HCT116 (cell line): ENCODE data around the gene ALG6. TPM values are rescaled to one million over a fixed set of nuclear protein-coding genes. Genes with fewer than 3 reads are reported as not detected.

Experiments used
- ATAC-seq: fragments of 200-7000 bp; cut with Tn5 transposase; 2 replicates; pipeline ENCODE4 v1.9.1; 2020; ENCODE audit warnings: mild to moderate bottlenecking, moderate library complexity
- BruUV-seq: library from RNA; stranded (reverse); fragments of 400-500 nt; replicated peaks from 2 replicates; lab custom pipeline; 2021; lab: Mats Ljungman, UMichigan
- CTCF ChIA-PET: fragments of 300-600 bp; sonication (Branson Sonifier 250); formaldehyde crosslinking; loops from one replicate; lab custom pipeline; 2021; ENCODE audit warnings: antibody characterized with exemption; lab: Charles Lee
- POLR2A ChIA-PET: fragments of 300-600, 350-600 bp; sonication (Branson Sonifier 250); formaldehyde crosslinking; loops from one replicate; lab custom pipeline; 2021; ENCODE audit warnings: antibody characterized with exemption; lab: Charles Lee
- RAD21 ChIA-PET, 2 experiments: fragments of 300-600 bp; sonication (Branson Sonifier 250); formaldehyde crosslinking; loops; one replicate each; lab custom pipeline; 2023; ENCODE audit warnings: low total read pairs in 2 of 2; ENCODE audit not compliant: uncharacterized antibody in 2 of 2, unreplicated experiment in 2 of 2, low non-redundant PET in 1 of 2; lab: Charles Lee
- DNase-seq: peaks from one replicate; pipeline ENCODE4 v3.0.0-alpha.2; 2010; ENCODE audit warnings: low read depth, low spot score
- H2AFZ ChIP-seq: fragments of 200-600 bp; shearing (Covaris generic), sonication (generic); 2 replicates; pipeline ENCODE4 v1.6.1; 2017; ENCODE audit warnings: low read depth, mixed run types, mixed read lengths, antibody characterized with exemption, low read length; ENCODE audit not compliant: poor library complexity, severe bottlenecking
- H3K27ac ChIP-seq: 2 replicates; pipeline ENCODE4 v1.5.1; 2012; ENCODE audit warnings: low read depth, low read length
- H3K27me3 ChIP-seq: fragments of 200-600 bp; sonication (generic); 2 replicates; pipeline ENCODE4 v1.6.1; 2016; ENCODE audit warnings: mixed run types, low read length, mixed read lengths; ENCODE audit not compliant: insufficient read depth
- H3K36me3 ChIP-seq, 2 experiments: fragments of 200-500 bp in 1 of 2; fragments of 200-600 bp in 1 of 2; sonication (Bioruptor generic) in 1 of 2; sonication (generic) in 1 of 2; 2 replicates each; pipeline versions ENCODE4 v1.5.1 to v1.6.1; 2014 to 2016; ENCODE audit warnings: low read length in 2 of 2, inconsistent platforms in 1 of 2, mixed read lengths in 1 of 2, mixed run types in 1 of 2; ENCODE audit not compliant: insufficient read depth in 2 of 2, control insufficient read depth in 1 of 2
- H3K4me1 ChIP-seq, 2 experiments: fragments of 200-600 bp in 1 of 2; sonication (generic) in 1 of 2; 2 replicates each; pipeline versions ENCODE4 v1.5.1 to v1.6.1; 2012 to 2017; ENCODE audit warnings: low read length in 2 of 2, inconsistent platforms in 1 of 2, mild to moderate bottlenecking in 1 of 2, mixed read lengths in 1 of 2, mixed run types in 1 of 2, moderate library complexity in 1 of 2; ENCODE audit not compliant: insufficient read depth in 2 of 2, control insufficient read depth in 1 of 2
- H3K4me2 ChIP-seq: fragments of 200-600 bp; sonication (generic); 2 replicates; pipeline ENCODE4 v1.6.1; 2017; ENCODE audit warnings: mixed run types, low read length, mixed read lengths
- H3K4me3 ChIP-seq, 2 experiments: fragments of 200-600 bp in 1 of 2; sonication (generic) in 1 of 2; replicated peaks in 1 of 2; 2 replicates each; pipeline ENCODE4 v1.5.1; 2011 to 2016; ENCODE audit warnings: low read length in 2 of 2, control low read depth in 1 of 2, low read depth in 1 of 2, mild to moderate bottlenecking in 1 of 2, mixed read lengths in 1 of 2, mixed run types in 1 of 2
- H3K79me2 ChIP-seq: fragments of 200-600 bp; sonication (generic); 2 replicates; pipeline ENCODE4 v1.6.1; 2017; ENCODE audit warnings: mild to moderate bottlenecking, mixed run types, low read length, moderate library complexity, mixed read lengths; ENCODE audit not compliant: insufficient read depth
- H3K9ac ChIP-seq: fragments of 200-600 bp; sonication (generic); 2 replicates; pipeline ENCODE4 v1.6.1; 2016; ENCODE audit warnings: low read length, mixed read lengths
- H3K9me2 ChIP-seq: fragments of 200-600 bp; sonication (generic), shearing (Covaris generic); 2 replicates; pipeline ENCODE4 v1.6.1; 2017; ENCODE audit warnings: mixed run types, mild to moderate bottlenecking, moderate library complexity; ENCODE audit not compliant: insufficient read depth
- H3K9me3 ChIP-seq, 2 experiments: fragments of 200-500 bp in 1 of 2; fragments of 200-600 bp in 1 of 2; sonication (Bioruptor generic) in 1 of 2; sonication (generic) in 1 of 2; 2 replicates each; pipeline ENCODE4 v1.6.1; 2014 to 2017; ENCODE audit warnings: low read length in 2 of 2, mixed read lengths in 2 of 2, inconsistent platforms in 1 of 2, low read depth in 1 of 2, mild to moderate bottlenecking in 1 of 2, mixed run types in 1 of 2, moderate library complexity in 1 of 2; ENCODE audit not compliant: control insufficient read depth in 1 of 2, insufficient read depth in 1 of 2
- H4K20me1 ChIP-seq: fragments of 200-600 bp; sonication (generic), shearing (Covaris generic); 2 replicates; pipeline ENCODE4 v1.6.1; 2017; ENCODE audit warnings: mixed run types, mild to moderate bottlenecking, moderate library complexity; ENCODE audit not compliant: insufficient read depth
- CBX3 ChIP-seq: IDR thresholded peaks from 2 replicates; pipeline ENCODE4 v1.6.1; 2012; ENCODE audit warnings: low read depth
- ELF1 ChIP-seq: IDR thresholded peaks from 2 replicates; pipeline ENCODE4 v1.6.1; 2012; ENCODE audit warnings: low read depth, borderline replicate concordance
- EZH2 ChIP-seq: fragments of 200-600 bp; sonication (generic); IDR thresholded peaks from 2 replicates; pipeline ENCODE4 v1.6.1; 2017; ENCODE audit warnings: antibody characterized with exemption, mixed run types
- FOSL1 ChIP-seq: IDR thresholded peaks from 2 replicates; pipeline ENCODE4 v1.6.1; 2012; ENCODE audit warnings: low read depth
- JUND ChIP-seq: IDR thresholded peaks from 2 replicates; pipeline ENCODE4 v1.6.1; 2012
- POLR2A ChIP-seq: IDR thresholded peaks from 2 replicates; pipeline ENCODE4 v1.7.0; 2011; ENCODE audit warnings: borderline replicate concordance; ENCODE audit not compliant: insufficient read depth, insufficient read length; ENCODE audit errors: extremely low read depth
- YY1 ChIP-seq: IDR thresholded peaks from 2 replicates; pipeline ENCODE4 v1.6.1; 2011; ENCODE audit warnings: low read length, low read depth, moderate library complexity, mild to moderate bottlenecking; ENCODE audit not compliant: insufficient replicate concordance; ENCODE audit errors: extremely low read depth
- ZNF274 ChIP-seq: fragments of 200-500 bp; sonication (Bioruptor generic); IDR thresholded peaks from 2 replicates; pipeline ENCODE4 v1.6.1; 2014; ENCODE audit warnings: mild to moderate bottlenecking, low read depth, low read length, inconsistent platforms
- intact Hi-C: fragments of 100-400 bp; cut with micrococcal nuclease; formaldehyde crosslinking; loops from 2 replicates; pipeline ENCODE4 v1.10.0; 2022
- total RNA-seq: library from RNA; stranded (reverse); gene quantifications from one replicate; pipeline ENCODE4 v1.2.1, GENCODE V29; 2021; ENCODE audit not compliant: unreplicated experiment
- TF ChIP-seq, protein P1 (sequence below): IDR thresholded peaks from 2 replicates; pipeline ENCODE4 v1.6.1; 2012
- TF ChIP-seq, protein P2 (sequence below): IDR thresholded peaks from 2 replicates; pipeline ENCODE4 v1.6.1; 2011; ENCODE audit warnings: mild to moderate bottlenecking, low read length, moderate library complexity; ENCODE audit not compliant: insufficient replicate concordance; ENCODE audit errors: extremely low read depth
- TF ChIP-seq, protein P3 (sequence below), 3 experiments: fragments of 200-600 bp in 1 of 3; sonication (generic) in 1 of 3; IDR thresholded peaks in 2 of 3; conservative IDR thresholded peaks in 1 of 3; 2 replicates each; pipeline ENCODE4 v1.5.1; 2012 to 2017; ENCODE audit warnings: low read depth in 2 of 3, low read length in 2 of 3, antibody characterized with exemption in 1 of 3, borderline replicate concordance in 1 of 3, control low read depth in 1 of 3, mild to moderate bottlenecking in 1 of 3, mixed read lengths in 1 of 3, mixed run types in 1 of 3, moderate library complexity in 1 of 3; ENCODE audit not compliant: insufficient read depth in 1 of 3

The ALG6 gene
- total RNA-seq, 1 experiment from 2014 or later = 14.7 TPM

DNA sequence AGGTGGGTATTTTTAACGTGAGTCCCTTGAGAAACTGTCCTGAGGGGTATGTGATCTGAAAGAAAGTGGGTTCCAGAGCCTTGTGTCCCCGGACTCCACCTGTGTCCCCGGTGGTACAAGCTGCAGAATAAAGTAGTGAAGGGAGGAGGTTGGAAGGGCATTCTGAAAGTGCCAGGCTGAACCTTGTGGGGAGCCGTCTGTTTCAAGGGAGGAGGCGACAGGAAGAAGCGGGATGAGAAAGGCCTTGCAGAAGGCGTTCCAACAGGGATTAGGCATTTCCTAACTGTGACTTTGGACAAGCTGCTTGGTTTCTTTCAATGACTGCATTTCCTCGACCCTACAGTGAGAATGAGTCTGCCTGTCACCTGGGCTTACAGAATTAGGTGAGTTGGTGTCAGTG lies 39.3 kb upstream of the ALG6 start:
- no peaks in the 10 kb centered on the region for H3K36me3 ChIP-seq
- no TSS peak for BruUV-seq
- H3K27me3 ChIP-seq = no peaks in the 10 kb centered on the region
- TF ChIP-seq CBX3 (no peak), POLR2A (no peak), FOSL1 (no peak), JUND (no peak), YY1 (no peak), EZH2 (no peak), ELF1 (no peak), ZNF274 (no peak)
- TF ChIP-seq, protein P1, sequence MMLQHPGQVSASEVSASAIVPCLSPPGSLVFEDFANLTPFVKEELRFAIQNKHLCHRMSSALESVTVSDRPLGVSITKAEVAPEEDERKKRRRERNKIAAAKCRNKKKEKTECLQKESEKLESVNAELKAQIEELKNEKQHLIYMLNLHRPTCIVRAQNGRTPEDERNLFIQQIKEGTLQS = no peak
- TF ChIP-seq, protein P2, sequence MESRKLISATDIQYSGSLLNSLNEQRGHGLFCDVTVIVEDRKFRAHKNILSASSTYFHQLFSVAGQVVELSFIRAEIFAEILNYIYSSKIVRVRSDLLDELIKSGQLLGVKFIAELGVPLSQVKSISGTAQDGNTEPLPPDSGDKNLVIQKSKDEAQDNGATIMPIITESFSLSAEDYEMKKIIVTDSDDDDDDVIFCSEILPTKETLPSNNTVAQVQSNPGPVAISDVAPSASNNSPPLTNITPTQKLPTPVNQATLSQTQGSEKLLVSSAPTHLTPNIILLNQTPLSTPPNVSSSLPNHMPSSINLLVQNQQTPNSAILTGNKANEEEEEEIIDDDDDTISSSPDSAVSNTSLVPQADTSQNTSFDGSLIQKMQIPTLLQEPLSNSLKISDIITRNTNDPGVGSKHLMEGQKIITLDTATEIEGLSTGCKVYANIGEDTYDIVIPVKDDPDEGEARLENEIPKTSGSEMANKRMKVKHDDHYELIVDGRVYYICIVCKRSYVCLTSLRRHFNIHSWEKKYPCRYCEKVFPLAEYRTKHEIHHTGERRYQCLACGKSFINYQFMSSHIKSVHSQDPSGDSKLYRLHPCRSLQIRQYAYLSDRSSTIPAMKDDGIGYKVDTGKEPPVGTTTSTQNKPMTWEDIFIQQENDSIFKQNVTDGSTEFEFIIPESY = no peak
- TF ChIP-seq, protein P3, sequence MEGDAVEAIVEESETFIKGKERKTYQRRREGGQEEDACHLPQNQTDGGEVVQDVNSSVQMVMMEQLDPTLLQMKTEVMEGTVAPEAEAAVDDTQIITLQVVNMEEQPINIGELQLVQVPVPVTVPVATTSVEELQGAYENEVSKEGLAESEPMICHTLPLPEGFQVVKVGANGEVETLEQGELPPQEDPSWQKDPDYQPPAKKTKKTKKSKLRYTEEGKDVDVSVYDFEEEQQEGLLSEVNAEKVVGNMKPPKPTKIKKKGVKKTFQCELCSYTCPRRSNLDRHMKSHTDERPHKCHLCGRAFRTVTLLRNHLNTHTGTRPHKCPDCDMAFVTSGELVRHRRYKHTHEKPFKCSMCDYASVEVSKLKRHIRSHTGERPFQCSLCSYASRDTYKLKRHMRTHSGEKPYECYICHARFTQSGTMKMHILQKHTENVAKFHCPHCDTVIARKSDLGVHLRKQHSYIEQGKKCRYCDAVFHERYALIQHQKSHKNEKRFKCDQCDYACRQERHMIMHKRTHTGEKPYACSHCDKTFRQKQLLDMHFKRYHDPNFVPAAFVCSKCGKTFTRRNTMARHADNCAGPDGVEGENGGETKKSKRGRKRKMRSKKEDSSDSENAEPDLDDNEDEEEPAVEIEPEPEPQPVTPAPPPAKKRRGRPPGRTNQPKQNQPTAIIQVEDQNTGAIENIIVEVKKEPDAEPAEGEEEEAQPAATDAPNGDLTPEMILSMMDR (IDR thresholded peaks at IDR 0.05 in 2 of 3, conservative IDR thresholded peaks at IDR 0.05 in 1 of 3; ENCODE audit: borderline replicate concordance in 1 of 3, insufficient read depth in 1 of 3, low read depth in 2 of 3, low read length in 2 of 3) = no peak
- intact Hi-C loops = loop anchor here (5.0 to 10.0 kb wide), 3 partner anchors 114 to 917 kb away; partner anchors contain the start of genes EFCAB7 and ITGB3BP
- RAD21 ChIA-PET = no interaction called here
- POLR2A ChIA-PET = no interaction called here
- H3K79me2 ChIP-seq = no peaks in the 10 kb centered on the region
- peak overlapping the region in 1 of 2 experiments; percentile 9; a peak in 1 of 4 replicates for H3K4me3 ChIP-seq
- ATAC-seq = peak; percentile 30
- no peak overlapping the region for H3K9ac ChIP-seq
- H3K9me3 ChIP-seq = no peaks in the 10 kb centered on the region
- no peak for DNase-seq
- no peak overlapping the region for H3K27ac ChIP-seq
- H2AFZ ChIP-seq = peak overlapping the region; percentile 97
- H3K9me2 ChIP-seq = no peaks in the 10 kb centered on the region
- CTCF ChIA-PET = interaction anchor here (1.0 to 2.4 kb wide), 3 partner anchors 10 to 126 kb away, joined by 3 to 11 read pairs (median 3); no protein-coding TSS in a partner anchor
- H4K20me1 ChIP-seq = no peaks in the 10 kb centered on the region
- peaks cover 0 to 10% of the 10 kb centered on the region in 2 experiments; a peak in 3 of 4 replicates for H3K4me1 ChIP-seq
- peak overlapping the region; percentile 58 for H3K4me2 ChIP-seq
